Measurements from ENCODE around the gene NDUFS6. TPM values are rescaled to one million over a fixed set of nuclear protein-coding genes. Genes with fewer than 3 reads are reported as not detected.
"Not testable (repeated sequence)": the region's sequence is repeated elsewhere in the genome, so short reads cannot be mapped to it uniquely, and the experiment has no call there.

Gene NDUFS6
- total RNA-seq, 1 donor from 2014 or later: 128 TPM

DNA sequence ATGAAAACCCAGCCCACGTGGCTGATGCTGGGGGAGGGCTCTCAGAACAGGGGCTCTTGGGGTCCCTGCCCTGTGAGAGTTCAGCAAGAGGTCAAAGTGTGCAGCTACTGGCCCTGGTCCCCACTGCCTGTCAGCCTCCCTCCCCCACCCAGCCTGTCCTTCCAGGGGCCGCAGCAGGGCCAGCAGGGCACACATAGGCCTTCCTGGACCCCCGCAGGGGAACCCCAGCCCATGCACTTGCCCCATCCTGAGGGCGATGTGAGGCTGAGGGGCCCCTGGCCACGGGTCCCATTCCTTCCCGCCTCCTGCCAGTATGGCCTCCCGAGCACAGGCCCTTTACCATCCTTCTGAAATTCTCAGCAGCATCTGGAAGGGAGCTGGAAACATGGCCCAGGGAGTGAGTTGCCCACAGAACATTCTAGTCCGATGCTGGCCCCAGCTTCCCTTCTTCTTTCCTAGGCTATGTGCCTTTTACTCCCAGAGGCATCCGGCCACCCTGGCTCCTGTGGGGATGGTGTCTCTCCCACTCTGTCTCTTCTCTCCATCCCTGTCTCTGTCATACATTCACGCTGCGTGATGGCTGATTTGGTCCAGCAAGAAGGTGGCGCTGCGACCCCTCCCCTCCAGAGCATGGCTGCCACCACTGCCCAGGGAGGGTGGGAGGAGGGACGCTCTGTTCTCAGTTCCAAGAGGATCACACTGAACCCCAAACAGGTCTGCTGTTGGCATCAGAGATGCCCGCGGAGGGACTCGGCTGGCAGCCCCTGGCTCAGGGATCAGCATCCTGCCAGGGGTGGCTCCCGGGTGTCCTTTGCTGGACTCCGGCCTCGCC is 21.2 kb upstream of the NDUFS6 start:
- ATAC-seq (no peak), DNase-seq (no peak)
- intact Hi-C loops (cut with micrococcal nuclease): no loop called here

DNA sequence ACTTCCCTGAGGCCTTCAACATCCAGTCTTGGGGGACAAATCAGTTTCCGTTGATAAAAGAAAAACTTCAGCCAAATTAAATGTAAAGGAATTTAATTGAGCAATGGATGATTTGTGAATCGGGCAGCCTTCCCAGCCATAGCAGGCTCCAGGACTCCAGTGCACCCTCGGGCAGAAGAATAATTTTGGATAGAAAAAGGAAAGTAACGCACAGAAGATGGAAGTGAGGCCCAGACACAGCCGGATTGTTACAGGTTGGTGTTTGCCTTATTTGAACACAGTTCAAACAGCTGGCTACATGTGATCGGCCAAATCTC is 20.6 kb upstream of the NDUFS6 start:
- intact Hi-C loops (cut with micrococcal nuclease): no loop called here
- ATAC-seq: no peak
- DNase-seq: no peak

DNA sequence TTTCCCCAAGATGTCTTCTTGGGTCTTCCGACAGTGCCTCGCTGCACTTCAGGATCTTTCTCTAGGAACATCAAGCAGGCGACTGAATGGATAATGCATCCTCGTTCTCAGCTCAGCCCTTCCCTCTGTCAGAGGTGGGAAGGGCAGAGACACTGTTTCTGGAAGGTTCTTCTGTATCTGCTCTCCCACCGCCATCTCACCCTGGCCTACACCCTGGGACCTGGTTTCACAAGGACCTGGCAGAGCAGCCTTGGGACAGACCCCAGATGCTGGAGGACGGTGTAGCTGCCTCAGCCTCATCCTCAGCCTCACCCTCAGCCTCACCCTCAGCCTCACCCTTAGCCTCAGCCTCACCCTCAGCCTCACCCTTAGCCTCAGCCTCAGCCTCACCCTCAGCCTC is 20.1 kb upstream of the NDUFS6 start:
- no peak for ATAC-seq
- no peak for DNase-seq
- intact Hi-C loops (cut with micrococcal nuclease): no loop called here

DNA sequence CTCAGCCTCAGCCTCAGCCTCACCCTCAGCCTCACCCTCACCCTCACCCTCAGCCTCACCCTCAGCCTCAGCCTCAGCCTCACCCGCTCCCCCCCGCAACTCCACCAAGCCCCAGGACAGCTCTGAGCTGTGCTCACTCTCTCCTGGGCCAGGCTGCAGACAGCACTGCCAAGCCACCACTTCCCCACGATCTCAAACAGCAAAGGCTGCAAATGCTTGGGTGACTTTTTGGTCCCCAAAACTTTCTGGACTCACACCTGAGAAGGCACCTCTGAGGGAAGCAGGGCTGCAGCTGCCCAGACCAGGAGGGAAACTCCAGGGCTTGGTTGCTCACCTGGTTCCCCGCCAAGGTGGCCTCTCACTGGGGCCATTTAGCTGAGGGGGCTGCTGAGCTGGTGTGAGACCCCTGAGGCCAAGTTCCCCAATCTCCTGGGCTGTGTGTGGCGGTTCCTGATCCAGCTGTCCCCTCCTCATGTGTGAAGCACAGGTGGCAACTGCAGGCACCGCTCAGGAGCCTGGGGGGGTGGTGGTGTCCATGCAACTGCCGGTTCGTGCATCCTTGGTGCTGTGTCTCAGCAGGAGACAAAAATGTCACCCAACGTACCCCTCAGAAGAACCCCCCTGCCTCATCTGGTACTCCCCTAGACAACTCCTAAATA is 19.4 kb upstream of the NDUFS6 start:
- DNase-seq (no peak), ATAC-seq (no peak)
- intact Hi-C loops (cut with micrococcal nuclease): no loop called here

DNA sequence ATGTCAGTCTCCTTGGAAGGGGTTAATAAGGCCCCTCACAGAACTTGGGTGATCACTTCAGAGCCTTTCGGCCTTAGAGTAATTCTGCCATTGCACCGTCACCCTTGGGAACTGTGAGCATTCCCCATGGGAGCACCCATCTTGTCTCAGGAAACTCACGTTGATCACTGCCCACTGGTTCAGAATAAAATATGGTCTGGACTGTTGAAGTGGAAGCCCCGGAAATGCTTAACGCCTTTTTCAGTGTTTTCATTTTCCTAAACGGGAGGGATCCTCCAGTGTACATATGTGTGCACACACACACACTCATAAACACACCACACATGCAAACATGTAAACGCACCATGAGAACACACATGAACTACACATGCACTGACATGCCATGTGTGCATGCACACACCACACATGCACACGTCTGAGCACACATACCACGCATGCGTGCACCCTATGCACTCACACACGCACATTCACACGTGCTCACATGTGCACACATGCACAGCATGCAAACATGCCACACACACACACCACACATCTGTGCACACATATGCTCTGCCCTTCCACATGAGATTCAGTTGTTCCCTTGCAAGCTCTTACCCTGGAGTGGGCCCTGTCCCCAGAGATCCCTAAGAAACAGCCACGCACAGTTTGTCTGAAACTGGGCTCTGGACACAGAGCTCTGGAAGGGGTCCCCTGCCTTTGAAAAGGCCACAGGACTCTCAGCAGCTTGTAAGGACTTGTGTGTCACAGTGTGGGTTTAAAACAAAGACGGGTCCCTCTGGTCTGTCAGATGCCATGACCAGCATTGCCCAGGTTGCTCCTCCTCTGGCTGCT is 18.6 kb upstream of the NDUFS6 start:
- no peak for DNase-seq
- intact Hi-C loops (cut with micrococcal nuclease): no loop called here
- ATAC-seq: peak; percentile 21

DNA sequence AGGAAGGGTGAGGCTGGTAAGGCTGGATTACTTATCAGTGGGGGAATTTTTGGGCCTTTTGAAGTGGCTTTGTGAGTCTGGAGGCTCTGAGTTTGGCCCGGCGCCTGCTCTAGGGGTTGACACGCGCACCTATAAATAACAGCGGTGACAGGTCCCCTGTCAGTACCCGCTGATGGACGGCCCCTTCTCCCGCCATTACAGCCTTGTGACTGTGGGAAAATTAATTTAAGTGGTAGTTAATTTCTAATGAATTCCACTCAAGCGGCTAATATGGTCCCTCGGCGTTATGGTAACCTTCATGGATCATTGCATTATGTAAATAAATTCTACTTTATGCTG is 18.0 kb upstream of the NDUFS6 start:
- DNase-seq: peak; percentile 59
- ATAC-seq: peak; percentile 85

DNA sequence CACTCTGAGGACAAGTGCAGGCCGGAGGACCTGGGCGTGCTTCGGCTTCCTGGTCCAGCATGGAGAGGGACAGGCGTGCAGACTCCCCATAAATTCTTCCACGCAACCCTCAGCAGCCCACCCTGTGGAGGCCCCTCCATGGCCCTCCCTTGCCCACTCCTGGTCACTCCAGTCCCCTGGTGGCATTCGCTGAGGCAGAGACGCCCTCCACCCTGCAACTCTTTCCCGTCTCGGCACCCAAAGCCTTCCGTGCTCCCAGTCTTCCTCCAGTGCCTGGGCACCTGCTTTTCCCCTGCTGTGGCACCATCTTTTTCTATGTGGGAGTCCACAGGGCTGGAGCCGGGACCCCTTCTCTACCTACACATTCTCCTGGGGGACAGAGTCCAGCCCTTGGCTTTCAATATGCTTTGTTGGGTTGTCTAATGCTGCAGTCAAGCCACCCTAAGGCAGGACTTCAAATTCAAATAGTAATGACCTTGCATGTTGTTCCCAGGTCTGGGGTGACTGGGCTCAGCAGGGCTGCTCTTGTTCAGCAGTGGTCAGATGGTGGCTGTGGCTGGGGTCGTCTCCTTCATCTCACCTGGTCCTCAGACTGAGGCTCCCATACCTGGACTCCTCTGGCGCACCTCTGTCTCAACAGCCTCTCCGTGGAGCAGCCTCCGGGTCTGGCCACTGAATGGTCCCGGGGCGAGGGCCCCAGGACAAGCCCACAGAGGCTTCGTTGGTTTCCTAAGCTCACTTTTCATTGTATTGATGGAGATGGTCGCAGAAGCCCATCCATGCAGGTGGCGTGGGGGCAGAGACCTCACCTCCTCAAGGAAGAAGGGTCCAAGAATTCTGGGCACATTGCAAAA is 16.8 kb upstream of the NDUFS6 start:
- no peak for DNase-seq
- no peak for ATAC-seq
- intact Hi-C loops (cut with micrococcal nuclease): no loop called here

More for the DNA sequence above, 18.0 kb upstream of the NDUFS6 start:
- intact Hi-C loops (cut with micrococcal nuclease): no loop called here

DNA sequence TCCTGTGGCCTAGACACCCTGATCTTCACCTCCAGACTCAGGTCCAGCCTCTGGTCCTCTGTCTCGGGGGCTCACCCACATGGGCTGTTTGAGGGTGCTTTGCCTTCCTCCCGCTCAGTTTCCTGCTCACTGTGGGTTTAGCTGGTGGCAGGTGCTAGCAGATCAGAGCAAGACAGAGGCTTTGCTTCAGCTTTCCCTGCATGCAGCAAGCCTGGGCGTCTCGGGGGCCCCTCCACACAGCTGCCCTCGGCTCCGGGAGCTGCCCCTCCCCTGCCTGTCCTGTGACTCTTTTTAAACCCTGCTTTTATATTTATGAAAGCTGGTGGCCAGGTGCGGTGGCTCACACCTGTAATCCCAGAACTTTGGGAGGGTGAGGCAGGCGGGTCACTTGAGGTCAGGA is 16.1 kb upstream of the NDUFS6 start:
- DNase-seq (no peak), ATAC-seq (no peak)
- intact Hi-C loops (cut with micrococcal nuclease): no loop called here

DNA sequence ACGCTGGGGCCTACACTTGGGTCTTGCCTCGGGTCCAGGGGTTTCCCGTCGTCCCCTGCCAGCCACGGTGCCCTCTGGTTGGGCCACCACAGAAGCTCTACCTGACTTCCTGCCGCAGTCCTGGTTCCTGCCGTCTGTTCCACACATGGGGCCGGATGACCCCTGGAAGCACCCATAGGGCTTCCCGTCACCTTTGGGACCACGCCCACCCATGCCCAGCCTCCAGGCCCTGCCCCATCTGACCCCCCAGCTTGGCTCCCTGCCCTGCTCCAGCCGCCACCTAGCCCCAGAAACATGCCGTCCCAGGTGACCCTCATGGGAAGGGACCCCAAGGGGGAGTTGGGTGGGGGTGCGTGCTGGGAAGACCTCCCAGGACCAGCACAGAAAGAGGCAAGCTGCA is 15.2 kb upstream of the NDUFS6 start:
- no peak for ATAC-seq
- peak; percentile 19 for DNase-seq
- intact Hi-C loops (cut with micrococcal nuclease): no loop called here

DNA sequence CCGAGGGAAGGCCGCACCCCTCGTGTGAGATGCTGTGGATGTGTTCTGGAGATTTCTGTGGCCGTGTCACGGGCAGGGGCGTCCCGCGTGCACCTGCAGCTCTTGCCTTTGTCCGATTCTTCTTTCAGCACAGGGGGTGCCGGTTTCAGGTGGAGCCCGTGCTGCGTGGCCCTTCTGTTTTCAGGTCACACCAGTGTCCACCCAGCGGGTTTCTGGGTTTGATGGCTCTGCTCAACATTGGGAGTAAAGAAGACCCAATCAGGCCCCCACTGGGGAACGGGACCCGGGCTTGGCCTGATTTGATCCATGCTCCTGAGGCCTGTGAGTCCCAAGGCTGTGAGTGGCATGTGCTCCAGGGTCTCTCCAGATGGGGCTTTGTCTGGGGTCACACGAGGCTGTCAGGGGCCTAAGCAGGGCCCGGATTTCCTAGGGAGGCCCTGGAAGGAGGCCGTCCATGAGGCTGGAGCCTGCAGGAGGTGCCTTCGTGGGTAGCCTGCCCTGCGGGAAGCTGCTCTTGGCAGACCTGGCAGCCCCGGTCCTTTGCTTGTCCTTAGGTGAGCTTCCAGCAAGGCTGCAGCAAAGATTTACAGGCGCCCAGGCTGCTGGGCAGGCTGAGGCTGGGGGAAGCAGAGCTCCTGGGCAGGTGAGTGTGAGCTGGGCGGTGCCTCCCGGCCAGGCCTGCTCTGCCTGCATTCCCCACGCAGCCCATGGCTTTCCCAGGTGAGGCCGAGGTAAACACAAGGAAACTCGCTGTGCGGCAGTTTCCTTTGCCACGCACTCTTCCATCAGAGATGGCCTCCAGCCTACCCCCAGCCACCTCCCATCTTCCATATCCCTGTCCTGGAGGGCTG is 14.4 kb upstream of the NDUFS6 start:
- intact Hi-C loops (cut with micrococcal nuclease): no loop called here
- DNase-seq (peak; percentile 19), ATAC-seq (no peak)

DNA sequence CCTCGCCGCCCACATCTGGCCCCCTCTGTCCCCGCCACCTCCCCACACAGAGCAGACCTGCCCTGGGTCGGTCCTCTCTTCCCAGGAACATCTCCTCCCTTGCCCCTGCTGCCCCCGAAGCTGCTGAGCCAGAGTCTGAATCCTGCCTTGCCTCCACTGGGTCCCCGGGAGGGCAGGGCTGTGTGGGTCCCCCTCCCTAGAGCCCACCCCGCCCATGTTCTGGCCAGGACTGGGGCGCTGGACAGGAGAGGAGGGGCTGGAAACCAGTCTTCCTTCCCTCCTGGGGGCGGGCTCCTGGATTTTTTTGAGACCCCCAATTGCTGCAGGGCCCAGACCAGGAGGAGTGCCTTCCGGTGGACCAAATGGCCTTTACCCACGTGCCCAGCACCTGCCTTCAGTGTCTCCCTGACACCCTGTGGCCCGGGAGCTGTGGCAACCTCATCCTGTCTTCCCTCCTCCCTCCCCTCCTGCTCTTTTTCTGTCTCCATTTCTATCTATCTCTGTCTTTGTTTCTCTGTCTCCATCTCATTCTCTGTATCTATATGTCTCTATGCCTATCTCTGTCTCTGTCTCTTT is 13.6 kb upstream of the NDUFS6 start:
- ATAC-seq (no peak), DNase-seq (no peak)
- intact Hi-C loops (cut with micrococcal nuclease): no loop called here

DNA sequence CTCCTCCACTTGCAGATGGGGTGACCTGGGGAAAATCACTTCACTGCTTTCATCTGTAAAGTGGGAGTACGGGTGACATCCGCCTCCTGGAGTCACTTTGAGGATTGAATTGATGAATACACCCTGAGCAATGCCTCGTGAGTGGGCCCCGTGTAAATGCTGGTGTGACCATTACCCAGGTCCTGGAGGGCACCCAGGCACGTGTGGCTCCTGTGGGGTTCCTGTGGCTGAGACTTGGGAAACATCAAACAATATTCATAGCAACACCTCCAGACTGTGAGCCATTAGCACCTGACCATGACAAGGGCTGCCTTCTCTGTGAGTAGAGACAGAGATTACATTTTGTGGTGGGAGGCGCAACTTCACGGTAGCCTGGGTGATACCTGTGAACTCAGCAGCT is 13.0 kb upstream of the NDUFS6 start:
- ATAC-seq: no peak
- no peak for DNase-seq
- intact Hi-C loops (cut with micrococcal nuclease): no loop called here

DNA sequence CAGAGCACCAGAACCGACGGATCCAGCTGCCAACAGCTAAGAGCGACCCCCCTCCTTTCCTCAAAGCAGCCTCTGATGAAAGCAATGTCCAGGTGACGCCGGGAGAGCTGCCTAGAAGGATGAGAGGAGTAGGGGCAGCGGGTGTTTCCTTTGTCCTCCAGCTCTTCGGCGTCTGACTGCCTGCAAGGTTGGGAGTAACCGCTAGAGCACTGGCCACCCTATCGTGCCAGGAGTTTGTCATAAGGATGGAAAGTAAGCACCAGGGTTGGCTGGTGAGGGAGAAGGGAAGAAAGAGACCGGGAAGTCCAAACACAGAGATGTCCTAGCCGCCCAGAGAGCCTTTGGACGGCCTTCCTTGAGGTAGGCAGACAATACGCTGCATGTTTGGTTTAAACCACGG is 12.4 kb upstream of the NDUFS6 start:
- DNase-seq (no peak), ATAC-seq (no peak)
- intact Hi-C loops (cut with micrococcal nuclease): no loop called here

DNA sequence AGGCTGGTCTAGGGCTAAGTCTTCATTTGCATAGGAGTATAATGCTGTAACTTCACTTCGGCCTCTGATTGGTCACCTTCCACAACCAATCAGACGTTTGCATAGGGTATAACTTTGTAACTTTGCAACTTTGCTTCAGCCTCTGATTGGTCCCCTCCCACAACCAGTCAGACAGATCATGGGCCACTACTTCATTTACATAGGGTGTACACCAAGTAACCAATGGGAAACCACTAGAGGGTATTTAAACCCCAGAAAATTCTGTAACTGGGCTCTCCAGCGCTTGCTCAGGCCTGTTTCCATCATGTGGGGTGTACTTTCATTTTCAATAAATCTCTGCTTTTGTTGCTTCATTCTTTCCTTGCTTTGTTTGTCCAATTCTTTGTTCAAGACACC is 11.8 kb upstream of the NDUFS6 start:
- ATAC-seq; DNase-seq; intact Hi-C loops (cut with micrococcal nuclease): not testable (repeated sequence)

DNA sequence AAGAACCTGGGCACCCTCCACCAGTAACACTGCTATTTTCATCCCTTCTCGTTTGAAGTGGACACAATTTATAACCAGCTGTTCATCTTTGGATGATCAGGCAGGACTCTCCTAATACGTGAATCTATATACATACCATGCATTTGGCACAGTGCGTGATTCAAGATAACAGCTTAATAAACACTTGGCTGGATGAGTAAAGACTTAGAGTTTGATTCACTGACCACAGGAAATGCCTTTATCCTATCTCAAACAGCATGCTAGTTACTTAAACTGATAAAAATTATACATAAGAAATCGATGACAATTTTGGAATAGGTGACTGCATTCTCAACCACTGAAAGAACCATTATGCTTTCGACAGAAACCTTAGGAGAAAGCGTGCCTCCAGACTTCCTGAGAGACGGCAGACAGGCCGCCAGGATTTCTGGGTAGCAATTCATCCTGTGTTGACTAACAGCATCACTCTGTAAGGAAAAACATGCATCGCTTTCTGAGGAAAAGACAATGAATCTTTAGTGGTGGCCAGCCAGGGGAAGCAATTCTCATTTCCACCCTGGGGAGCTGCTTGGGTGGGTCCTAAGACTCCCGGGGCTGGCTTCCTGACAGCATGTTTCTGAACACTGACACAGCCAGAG is 11.3 kb upstream of the NDUFS6 start:
- intact Hi-C loops (cut with micrococcal nuclease): no loop called here
- no peak for DNase-seq
- peak; percentile 51 for ATAC-seq

DNA sequence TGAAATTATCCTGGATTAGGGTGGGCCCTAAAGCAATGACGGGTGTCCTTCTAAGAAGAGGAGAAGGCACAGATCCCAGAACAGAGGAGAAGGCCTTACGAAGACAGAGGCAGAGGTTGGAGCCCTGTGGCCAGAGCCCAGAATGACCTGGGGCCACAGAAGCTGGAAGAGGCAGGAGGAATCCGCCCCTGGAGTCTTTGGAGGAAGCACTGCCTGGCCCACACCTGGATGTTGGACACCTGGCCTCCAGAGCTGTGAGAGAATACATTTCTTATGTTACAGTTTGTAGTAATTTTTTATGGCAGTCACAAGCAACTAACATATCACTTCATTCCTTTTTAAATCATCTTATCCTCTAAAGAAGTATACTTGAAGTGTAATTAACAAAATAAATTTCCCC is 10.0 kb upstream of the NDUFS6 start:
- intact Hi-C loops (cut with micrococcal nuclease): no loop called here
- ATAC-seq (no peak), DNase-seq (no peak)

DNA sequence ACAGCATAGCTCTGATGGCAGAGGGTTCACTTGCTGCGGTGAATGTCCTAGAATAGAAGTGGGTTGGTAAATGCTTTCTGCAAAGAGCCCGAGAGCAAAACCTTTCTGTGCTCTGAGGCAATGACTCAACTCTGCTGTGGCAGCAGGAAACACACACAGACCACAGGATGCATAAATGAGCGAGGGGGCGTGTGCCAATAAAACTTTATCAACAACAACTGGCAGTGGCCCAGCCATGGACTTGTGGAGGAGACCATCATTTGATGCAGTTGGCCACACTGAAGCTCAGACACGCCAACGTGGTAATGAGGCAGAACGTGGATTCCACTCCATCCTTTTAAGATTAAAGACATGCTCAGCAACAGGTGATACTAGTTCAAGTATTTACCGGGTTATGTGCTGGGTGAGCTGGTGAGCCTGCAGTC is 8.4 kb upstream of the NDUFS6 start:
- intact Hi-C loops (cut with micrococcal nuclease): no loop called here
- DNase-seq (no peak), ATAC-seq (no peak)

DNA sequence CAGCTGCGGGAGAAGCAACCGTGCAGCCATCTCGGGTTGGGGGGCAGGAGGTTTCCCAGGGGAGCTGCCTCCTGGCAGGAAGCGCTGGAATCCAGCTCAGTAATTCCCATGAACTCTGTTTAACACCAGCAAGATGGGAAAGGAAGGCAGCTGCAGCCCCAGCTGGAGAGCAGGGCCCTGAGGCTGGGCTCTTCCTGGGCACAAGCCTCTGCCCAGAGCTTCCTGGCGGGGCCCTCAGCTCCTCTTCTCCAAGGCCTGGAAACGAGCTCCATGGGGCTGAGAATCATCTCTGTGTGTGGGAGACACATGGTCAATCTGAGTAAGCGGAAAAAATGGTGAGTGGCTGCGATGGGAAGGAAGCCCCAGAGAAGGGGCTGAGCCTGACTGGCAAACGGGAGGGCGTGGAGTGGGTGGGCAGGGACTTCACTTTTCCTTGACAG is 7.9 kb upstream of the NDUFS6 start:
- ATAC-seq (no peak), DNase-seq (no peak)
- intact Hi-C loops (cut with micrococcal nuclease): no loop called here
